Fibroblast of lung (primary cell): ENCODE measurements around the gene OSBPL7. TPM values are rescaled to one million over a fixed set of nuclear protein-coding genes. Genes with fewer than 3 reads are reported as not detected.

Source experiments
- DNase-seq, 2 donors: peaks; one replicate each; pipeline versions ENCODE4 v3.0.0 to v3.0.0-alpha.2; 2010; ENCODE audit warnings: low read depth in 2 of 2
- H2AFZ ChIP-seq: 2 replicates; pipeline ENCODE4 v1.5.1; 2012; ENCODE audit warnings: low read length, control low read depth, inconsistent platforms
- H3K27ac ChIP-seq: 2 replicates; pipeline ENCODE4 v1.5.1; 2011; ENCODE audit warnings: low read length, control low read depth; ENCODE audit not compliant: insufficient read depth
- H3K27me3 ChIP-seq: 2 replicates; pipeline ENCODE4 v1.5.1; 2011; ENCODE audit warnings: mild to moderate bottlenecking, low read length; ENCODE audit not compliant: control insufficient read depth, insufficient read depth
- H3K36me3 ChIP-seq: 2 replicates; pipeline ENCODE4 v1.5.1; 2011; ENCODE audit warnings: low read length; ENCODE audit not compliant: control insufficient read depth, insufficient read depth
- H3K4me1 ChIP-seq: 2 replicates; pipeline ENCODE4 v1.5.1; 2011; ENCODE audit warnings: low read length; ENCODE audit not compliant: control insufficient read depth, insufficient read depth; ENCODE audit errors: extremely low read depth
- H3K4me2 ChIP-seq: 2 replicates; pipeline ENCODE4 v1.5.1; 2011; ENCODE audit warnings: low read length, control low read depth; ENCODE audit not compliant: insufficient read depth; ENCODE audit errors: extremely low read depth
- H3K4me3 ChIP-seq, 4 experiments: fragments of 200-600 bp in 1 of 4; sonication (generic) in 1 of 4; replicated peaks in 1 of 4; 2 replicates each; pipeline ENCODE4 v1.5.1; 2011 to 2016; ENCODE audit warnings: low read length in 4 of 4, low read depth in 3 of 4, mild to moderate bottlenecking in 3 of 4, control low read depth in 2 of 4, inconsistent platforms in 1 of 4, mixed read lengths in 1 of 4; ENCODE audit not compliant: insufficient read depth in 1 of 4; ENCODE audit errors: control extremely low read depth in 1 of 4
- H3K79me2 ChIP-seq: 2 replicates; pipeline ENCODE4 v1.5.1; 2012; ENCODE audit warnings: mild to moderate bottlenecking, low read length, inconsistent platforms; ENCODE audit not compliant: control insufficient read depth, insufficient read depth
- H3K9ac ChIP-seq: 2 replicates; pipeline ENCODE4 v1.5.1; 2011; ENCODE audit warnings: mild to moderate bottlenecking, low read length, control low read depth; ENCODE audit not compliant: insufficient read depth
- H3K9me3 ChIP-seq: 2 replicates; pipeline ENCODE4 v1.5.1; 2012; ENCODE audit warnings: low read depth, low read length; ENCODE audit not compliant: control insufficient read depth, insufficient read depth
- H4K20me1 ChIP-seq: 2 replicates; pipeline ENCODE4 v1.5.1; 2011; ENCODE audit warnings: low read length; ENCODE audit not compliant: control insufficient read depth, insufficient read depth; ENCODE audit errors: extremely low read depth
- CTCF ChIP-seq, 2 donors: IDR thresholded peaks in 1 of 2; conservative IDR thresholded peaks in 1 of 2; 1 replicate in 1 of 2; 2 replicates in 1 of 2; pipeline ENCODE4 v1.5.1; 2011 to 2012; ENCODE audit warnings: low read length in 2 of 2, control low read depth in 1 of 2, inconsistent platforms in 1 of 2, low read depth in 1 of 2, mild to moderate bottlenecking in 1 of 2
- EZH2 ChIP-seq: IDR thresholded peaks from 2 replicates; pipeline ENCODE4 v1.5.1; 2012; ENCODE audit warnings: low read length, control low read depth, mild to moderate bottlenecking; ENCODE audit errors: missing control alignments
- polyA plus RNA-seq, 2 donors: library from polyadenylated mRNA; depleted of rRNA in 1 of 2; stranded (reverse) in 1 of 2; unstranded in 1 of 2; fragments of >200 nt; gene quantifications; 2 replicates each; pipeline ENCODE4 v1.2.1, GENCODE V29; 2011 to 2012; ENCODE audit warnings: missing spikeins in 1 of 2
- total RNA-seq: library from RNA; depleted of rRNA; stranded (reverse); fragments of >200 nt; gene quantifications from 2 replicates; pipeline ENCODE4 v1.2.1, GENCODE V29; 2014

OSBPL7 gene
- total and polyA plus RNA-seq, 2 donors (not counting 1 experiment from before 2014, with no cell fraction given), result 2.1 to 7.1 TPM

- no peak for DNase-seq
These were observed 43.4 kb downstream of the OSBPL7 start for GRCh38 chr17:47778184-47778635.

GRCh38 chr17:47776330-47777197 lies 45.0 kb downstream of the OSBPL7 start:
- no peaks in the 10 kb centered on the region for H3K4me1 ChIP-seq
- no peaks in the 10 kb centered on the region for H3K9me3 ChIP-seq
- H3K4me2 ChIP-seq, result no peak overlapping the region
- H2AFZ ChIP-seq, result no peak overlapping the region
- H3K36me3 ChIP-seq, result no peaks in the 10 kb centered on the region
- H3K27me3 ChIP-seq, result peaks cover 22% of the 10 kb centered on the region
- TF ChIP-seq CTCF (conservative IDR thresholded peaks at IDR 0.05 in 1 of 2, IDR thresholded peaks at IDR 0.05 in 1 of 2; ENCODE audit: low read depth in 1 of 2, low read length in 2 of 2), result peak; percentile 58 to 80
- peak; percentile 10 for TF ChIP-seq EZH2
- peak; percentile 24 to 55 for DNase-seq
- H4K20me1 ChIP-seq, result no peaks in the 10 kb centered on the region
- no peaks in the 10 kb centered on the region for H3K79me2 ChIP-seq
- H3K27ac ChIP-seq, result no peak overlapping the region
- no peak overlapping the region for H3K4me3 ChIP-seq
- H3K9ac ChIP-seq, result no peak overlapping the region

More at GRCh38 chr17:47778184-47778635, 43.4 kb downstream of the OSBPL7 start:
- Histone ChIP-seq H3K27ac (no peak overlapping the region), H3K4me3 (no peak overlapping the region), H3K4me2 (no peak overlapping the region), H3K9me3 (no peaks in the 10 kb centered on the region), H3K9ac (no peak overlapping the region), H3K36me3 (no peaks in the 10 kb centered on the region), H3K27me3 (peaks cover 22% of the 10 kb centered on the region), H3K4me1 (no peaks in the 10 kb centered on the region), H3K79me2 (no peaks in the 10 kb centered on the region), H4K20me1 (no peaks in the 10 kb centered on the region), H2AFZ (no peak overlapping the region)
- TF ChIP-seq EZH2 (no peak), CTCF (conservative IDR thresholded peaks at IDR 0.05 in 1 of 2, IDR thresholded peaks at IDR 0.05 in 1 of 2; ENCODE audit: low read depth in 1 of 2, low read length in 2 of 2) (no peak)

- Histone ChIP-seq H3K36me3 (no peaks in the 10 kb centered on the region), H4K20me1 (no peaks in the 10 kb centered on the region)
- no peak for DNase-seq
These were observed 46.5 kb downstream of the OSBPL7 start for GRCh38 chr17:47774987-47775580.

More at GRCh38 chr17:47774987-47775580, 46.5 kb downstream of the OSBPL7 start:
- no peaks in the 10 kb centered on the region for H3K79me2 ChIP-seq
- no peaks in the 10 kb centered on the region for H3K4me1 ChIP-seq
- peaks cover 22% of the 10 kb centered on the region for H3K27me3 ChIP-seq
- TF ChIP-seq CTCF (conservative IDR thresholded peaks at IDR 0.05 in 1 of 2, IDR thresholded peaks at IDR 0.05 in 1 of 2; ENCODE audit: low read depth in 1 of 2, low read length in 2 of 2) (no peak), EZH2 (no peak)
- no peak overlapping the region for H3K4me3 ChIP-seq
- H3K9ac ChIP-seq, result no peak overlapping the region
- H3K27ac ChIP-seq, result no peak overlapping the region
- no peaks in the 10 kb centered on the region for H3K9me3 ChIP-seq
- no peak overlapping the region for H3K4me2 ChIP-seq
- H2AFZ ChIP-seq, result no peak overlapping the region
